SK-N-SH (cell line): Measurements from ENCODE around the gene ZNF358. TPM values are rescaled to one million over a fixed set of nuclear protein-coding genes. Genes with fewer than 3 reads are reported as not detected.

Source experiments
- CTCF ChIA-PET: fragments of 300-600, 350-600 bp; formaldehyde crosslinking; extraction: SDS; loops from one replicate; lab custom pipeline; 2021; lab: Yijun Ruan, JAX
- POLR2A ChIA-PET: fragments of 350-600 bp; sonication (Branson Sonifier 250); formaldehyde crosslinking; extraction: SDS; loops from one replicate; lab custom pipeline; 2020; ENCODE audit warnings: antibody characterized with exemption, inconsistent platforms; lab: Yijun Ruan, JAX
- DNase-seq: peaks from one replicate; pipeline ENCODE4 v3.0.0; 2012
- H2AFZ ChIP-seq: fragments of 200-600 bp; sonication (generic); 2 replicates; pipeline ENCODE4 v1.8.1; 2016; ENCODE audit warnings: antibody characterized with exemption, mild to moderate bottlenecking, low read depth
- H3F3A ChIP-seq: fragments of 200-600 bp; sonication (generic); replicated peaks from 2 replicates; pipeline ENCODE3; 2016; ENCODE audit warnings: antibody characterized with exemption, mild to moderate bottlenecking; ENCODE audit not compliant: insufficient read depth
- H3K27ac ChIP-seq, 2 experiments: fragments of 200-500 bp in 1 of 2; fragments of 200-600 bp in 1 of 2; sonication (Bioruptor generic) in 1 of 2; sonication (generic), shearing (Covaris generic) in 1 of 2; 2 replicates each; pipeline versions ENCODE4 v1.5.1 to v1.6.1; 2014 to 2016; ENCODE audit warnings: low read depth in 2 of 2, inconsistent platforms in 1 of 2, low read length in 1 of 2, mild to moderate bottlenecking in 1 of 2, mixed read lengths in 1 of 2
- H3K27me3 ChIP-seq: fragments of 200-600 bp; sonication (generic), shearing (Covaris generic); 2 replicates; pipeline ENCODE4 v1.6.1; 2016; ENCODE audit warnings: mixed run types; ENCODE audit not compliant: insufficient read depth
- H3K36me3 ChIP-seq, 2 experiments: fragments of 200-500 bp in 1 of 2; fragments of 200-600 bp in 1 of 2; sonication (Bioruptor generic) in 1 of 2; sonication (generic) in 1 of 2; replicated peaks in 1 of 2; 2 replicates each; pipeline versions ENCODE3 to v1.5.1; 2014 to 2016; ENCODE audit warnings: low read length in 1 of 2, mild to moderate bottlenecking in 1 of 2; ENCODE audit not compliant: insufficient read depth in 2 of 2, control insufficient read depth in 1 of 2
- H3K4me1 ChIP-seq, 2 experiments: fragments of 200-500 bp in 1 of 2; fragments of 200-600 bp in 1 of 2; sonication (Bioruptor generic) in 1 of 2; sonication (generic), shearing (Covaris generic) in 1 of 2; 2 replicates each; pipeline versions ENCODE4 v1.5.1 to v1.6.1; 2014 to 2016; ENCODE audit warnings: low read depth in 1 of 2, low read length in 1 of 2, mixed run types in 1 of 2; ENCODE audit not compliant: insufficient read depth in 2 of 2, control insufficient read depth in 1 of 2
- H3K4me2 ChIP-seq: fragments of 200-600 bp; sonication (generic), shearing (Covaris generic); 2 replicates; pipeline ENCODE4 v1.6.1; 2017; ENCODE audit warnings: mixed run types
- H3K4me3 ChIP-seq, 2 experiments: fragments of 200-500 bp in 1 of 2; fragments of 200-600 bp in 1 of 2; sonication (Bioruptor generic) in 1 of 2; sonication (generic), shearing (Covaris generic) in 1 of 2; 2 replicates each; pipeline versions ENCODE4 v1.5.1 to v1.8.1; 2014 to 2016; ENCODE audit warnings: low read depth in 2 of 2, inconsistent platforms in 1 of 2, low read length in 1 of 2, mild to moderate bottlenecking in 1 of 2, mixed read lengths in 1 of 2, moderate library complexity in 1 of 2
- H3K79me2 ChIP-seq: fragments of 200-600 bp; sonication (generic); 2 replicates; pipeline ENCODE4 v1.8.1; 2017; ENCODE audit warnings: mild to moderate bottlenecking; ENCODE audit not compliant: insufficient read depth
- H3K9ac ChIP-seq: fragments of 200-600 bp; sonication (generic); 2 replicates; pipeline ENCODE4 v1.6.1; 2017; ENCODE audit warnings: mixed run types
- H3K9me2 ChIP-seq: fragments of 200-600 bp; sonication (generic); 2 replicates; pipeline ENCODE4 v1.6.1; 2017; ENCODE audit warnings: mixed run types
- H3K9me3 ChIP-seq: fragments of 200-600 bp; sonication (generic); 2 replicates; pipeline ENCODE4 v1.6.1; 2017; ENCODE audit warnings: mixed run types, mild to moderate bottlenecking, moderate library complexity
- H4K20me1 ChIP-seq: fragments of 200-600 bp; sonication (generic); 2 replicates; pipeline ENCODE4 v1.6.1; 2017; ENCODE audit warnings: mild to moderate bottlenecking, mixed run types; ENCODE audit not compliant: insufficient read depth
- CHD2 ChIP-seq: fragments of 150-350 bp; IDR thresholded peaks from 2 replicates; pipeline ENCODE4 v1.6.1; 2018; ENCODE audit warnings: low read length; ENCODE audit not compliant: partially characterized antibody
- ELF1 ChIP-seq: IDR thresholded peaks from 2 replicates; pipeline ENCODE4 v1.4.0; 2012
- EP300 ChIP-seq, 2 experiments: IDR thresholded peaks; 2 replicates each; pipeline versions ENCODE4 v1.4.0 to v1.6.1; 2012; ENCODE audit warnings: borderline replicate concordance in 1 of 2, low read depth in 1 of 2, low read length in 1 of 2
- EZH2phosphoT487 ChIP-seq: fragments of 200-600 bp; sonication (generic); IDR thresholded peaks from 2 replicates; pipeline ENCODE4 v1.6.1; 2017; ENCODE audit warnings: low read depth, mixed run types, mild to moderate bottlenecking, antibody characterized with exemption, moderate library complexity, borderline replicate concordance
- FOSL2 ChIP-seq: IDR thresholded peaks from 2 replicates; pipeline ENCODE4 v1.4.0; 2012; ENCODE audit warnings: low read depth, mild to moderate bottlenecking, moderate library complexity, borderline replicate concordance
- FOXM1 ChIP-seq: IDR thresholded peaks from 2 replicates; pipeline ENCODE4 v1.4.0; 2012; ENCODE audit warnings: low read depth, mild to moderate bottlenecking
- GABPA ChIP-seq: IDR thresholded peaks from 2 replicates; pipeline ENCODE4 v1.4.0; 2012; ENCODE audit warnings: low read depth, mild to moderate bottlenecking
- IRF3 ChIP-seq: fragments of 150-350 bp; IDR thresholded peaks from 2 replicates; pipeline ENCODE4 v1.6.1; 2016; ENCODE audit warnings: mild to moderate bottlenecking, low read depth, low read length
- JUND ChIP-seq: IDR thresholded peaks from 2 replicates; pipeline ENCODE4 v1.4.0; 2012
- MXI1 ChIP-seq: IDR thresholded peaks from 2 replicates; pipeline ENCODE4 v1.6.1; 2012; ENCODE audit warnings: mild to moderate bottlenecking, low read depth, low read length, improper control_type of control experiment
- PBX3 ChIP-seq: IDR thresholded peaks from 2 replicates; pipeline ENCODE4; 2012
- POLR2AphosphoS5 ChIP-seq: IDR thresholded peaks from 2 replicates; pipeline ENCODE4 v1.6.1; 2012; ENCODE audit warnings: low read depth, low read length
- REST ChIP-seq: IDR thresholded peaks from 2 replicates; pipeline ENCODE4 v1.6.1; 2012; ENCODE audit warnings: mild to moderate bottlenecking, low read depth, low read length, moderate library complexity
- RFX5 ChIP-seq: IDR thresholded peaks from 2 replicates; pipeline ENCODE4 v1.6.1; 2012; ENCODE audit warnings: mild to moderate bottlenecking, improper control_type of control experiment, low read length
- RXRA ChIP-seq: IDR thresholded peaks from 2 replicates; pipeline ENCODE4 v1.4.0; 2012; ENCODE audit warnings: low read depth, mild to moderate bottlenecking, borderline replicate concordance
- SMC3 ChIP-seq: IDR thresholded peaks from 2 replicates; pipeline ENCODE4 v1.6.1; 2012; ENCODE audit warnings: low read depth, low read length, improper control_type of control experiment
- TAF1 ChIP-seq: IDR thresholded peaks from 2 replicates; pipeline ENCODE4 v1.6.1; 2012; ENCODE audit warnings: low read depth, mild to moderate bottlenecking, low read length, moderate library complexity, borderline replicate concordance
- TEAD4 ChIP-seq: IDR thresholded peaks from 2 replicates; pipeline ENCODE4 v1.4.0; 2012; ENCODE audit warnings: mild to moderate bottlenecking, borderline replicate concordance; ENCODE audit not compliant: insufficient read depth
- YY1 ChIP-seq: IDR thresholded peaks from 2 replicates; pipeline ENCODE4 v1.4.0; 2012; ENCODE audit warnings: low read depth, mild to moderate bottlenecking
- whole genome bisulfite sequencing: methylation state at CpG from one replicate; pipeline ENCODE4 v1.1.6; 2017; ENCODE audit warnings: low lambda C conversion rate; 5-methylcytosine and 5-hydroxymethylcytosine counted together
- polyA plus RNA-seq, 3 experiments: library from polyadenylated mRNA; depleted of rRNA; stranded (reverse); fragments of >200 nt; gene quantifications; 2 replicates each; pipeline ENCODE4 v1.2.3, GENCODE V29; 2012
- TF ChIP-seq, protein P1 (sequence below): IDR thresholded peaks from 2 replicates; pipeline ENCODE4 v1.4.0; 2012; ENCODE audit warnings: low read depth, borderline replicate concordance
- TF ChIP-seq, protein P2 (sequence below): IDR thresholded peaks from 2 replicates; pipeline ENCODE4 v1.4.0; 2012; ENCODE audit warnings: low read depth

Gene ZNF358
- polyA plus RNA-seq, 1 of the 3 experiments (the other 2 are of a cell fraction) = 49.3 TPM

DNA sequence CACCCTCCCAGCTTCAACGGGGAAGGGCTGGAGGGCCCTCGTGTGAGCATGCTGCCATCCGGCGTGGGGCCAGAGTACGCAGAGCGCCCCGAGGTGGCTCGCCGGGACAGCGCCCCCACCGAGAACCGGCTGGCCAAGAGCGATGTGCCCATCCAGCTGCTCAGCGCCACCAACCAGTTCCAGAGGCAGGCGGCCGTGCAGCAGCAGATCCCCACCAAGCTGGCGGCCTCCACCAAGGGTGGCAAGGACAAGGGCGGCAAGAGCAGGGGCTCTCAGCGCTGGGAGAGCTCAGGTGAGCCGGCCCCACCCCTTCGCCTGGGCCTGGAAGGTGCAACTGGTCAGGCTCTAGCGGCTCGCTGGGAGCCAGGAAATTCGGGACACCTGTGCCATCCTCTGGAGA lies 47.1 kb upstream of the ZNF358 start (continued):
- no peak for TF ChIP-seq IRF3

- POLR2A ChIA-PET = no interaction called here
- CTCF ChIA-PET = interaction anchor here (0.6 to 1.5 kb wide), 2 partner anchors 25 to 1181 kb away, joined by 4 to 5 read pairs; no protein-coding TSS in a partner anchor
Observed at GRCh38 chr19:7469669-7470285, 46.1 kb upstream of the ZNF358 start.

More at GRCh38 chr19:7469669-7470285, 46.1 kb upstream of the ZNF358 start:
- Histone ChIP-seq H3K4me3 (no peak overlapping the region), H2AFZ (no peak overlapping the region), H3K9me2 (no peaks in the 10 kb centered on the region), H3K9ac (no peak overlapping the region), H4K20me1 (no peaks in the 10 kb centered on the region), H3K79me2 (no peaks in the 10 kb centered on the region), H3F3A (no peaks in the 10 kb centered on the region), H3K4me1 (no peaks in the 10 kb centered on the region), H3K27ac (no peak overlapping the region), H3K9me3 (no peaks in the 10 kb centered on the region), H3K36me3 (peaks cover 3 to 17% of the 10 kb centered on the region in 2 experiments), H3K4me2 (no peak overlapping the region), H3K27me3 (no peaks in the 10 kb centered on the region)
- WGBS = 94% methylated on average over 12 of the region's 31 CpGs
- no peak for DNase-seq
- no peak for TF ChIP-seq SMC3
- no peak for TF ChIP-seq EP300 (IDR thresholded peaks at IDR 0.05; ENCODE audit: borderline replicate concordance in 1 of 2, low read depth in 1 of 2, low read length in 1 of 2)
- TF ChIP-seq POLR2AphosphoS5 = no peak
- no peak for TF ChIP-seq EZH2phosphoT487
- no peak for TF ChIP-seq RXRA
- no peak for TF ChIP-seq RFX5
- TF ChIP-seq ELF1 = no peak
- no peak for TF ChIP-seq FOXM1
- no peak for TF ChIP-seq CHD2
- TF ChIP-seq FOSL2 = no peak
- TF ChIP-seq, protein P1, sequence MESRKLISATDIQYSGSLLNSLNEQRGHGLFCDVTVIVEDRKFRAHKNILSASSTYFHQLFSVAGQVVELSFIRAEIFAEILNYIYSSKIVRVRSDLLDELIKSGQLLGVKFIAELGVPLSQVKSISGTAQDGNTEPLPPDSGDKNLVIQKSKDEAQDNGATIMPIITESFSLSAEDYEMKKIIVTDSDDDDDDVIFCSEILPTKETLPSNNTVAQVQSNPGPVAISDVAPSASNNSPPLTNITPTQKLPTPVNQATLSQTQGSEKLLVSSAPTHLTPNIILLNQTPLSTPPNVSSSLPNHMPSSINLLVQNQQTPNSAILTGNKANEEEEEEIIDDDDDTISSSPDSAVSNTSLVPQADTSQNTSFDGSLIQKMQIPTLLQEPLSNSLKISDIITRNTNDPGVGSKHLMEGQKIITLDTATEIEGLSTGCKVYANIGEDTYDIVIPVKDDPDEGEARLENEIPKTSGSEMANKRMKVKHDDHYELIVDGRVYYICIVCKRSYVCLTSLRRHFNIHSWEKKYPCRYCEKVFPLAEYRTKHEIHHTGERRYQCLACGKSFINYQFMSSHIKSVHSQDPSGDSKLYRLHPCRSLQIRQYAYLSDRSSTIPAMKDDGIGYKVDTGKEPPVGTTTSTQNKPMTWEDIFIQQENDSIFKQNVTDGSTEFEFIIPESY = no peak
- TF ChIP-seq, protein P2, sequence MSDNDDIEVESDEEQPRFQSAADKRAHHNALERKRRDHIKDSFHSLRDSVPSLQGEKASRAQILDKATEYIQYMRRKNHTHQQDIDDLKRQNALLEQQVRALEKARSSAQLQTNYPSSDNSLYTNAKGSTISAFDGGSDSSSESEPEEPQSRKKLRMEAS = no peak
- no peak for TF ChIP-seq GABPA
- no peak for TF ChIP-seq JUND
- TF ChIP-seq MXI1 = no peak
- TF ChIP-seq TAF1 = no peak
- no peak for TF ChIP-seq PBX3
- TF ChIP-seq YY1 = no peak
- TF ChIP-seq TEAD4 = no peak
- no peak for TF ChIP-seq REST
